ENCODE results near the gene KCNMA1. TPM values are rescaled to one million over a fixed set of nuclear protein-coding genes. Genes with fewer than 3 reads are reported as not detected.

Gene KCNMA1
- total RNA-seq, 1 donor from 2014 or later: not detected

- DNase-seq (ENCODE audit: low read depth in 2 of 2): peak in 1 of 2 donors; percentile 20
Measured at GRCh38 chr10:77029777-77030717, 607.6 kb downstream of the KCNMA1 start.

- DNase-seq (ENCODE audit: low read depth in 2 of 2): no peak
Measured at GRCh38 chr10:77028042-77028441, 609.6 kb downstream of the KCNMA1 start.

DNA sequence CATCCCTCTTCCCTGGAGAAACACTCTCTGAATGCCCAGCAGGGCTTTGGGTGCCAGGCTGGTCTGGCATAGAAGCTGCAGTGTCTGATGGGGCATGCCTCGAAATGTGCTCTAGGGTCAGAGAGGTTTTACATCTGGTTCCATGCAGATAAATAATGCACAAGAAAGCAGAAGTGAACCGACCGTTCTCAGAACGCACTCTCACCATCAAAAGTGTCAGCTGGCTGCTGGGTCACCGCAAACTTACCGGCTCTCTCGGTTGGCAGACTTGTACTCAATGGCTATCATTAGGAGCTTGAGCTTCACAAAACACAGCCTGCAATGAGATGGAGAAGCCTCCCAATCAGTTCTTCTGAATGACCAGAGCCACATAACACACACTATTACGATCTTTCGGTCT is 610.0 kb downstream of the KCNMA1 start:
- no peak for DNase-seq (ENCODE audit: low read depth in 2 of 2)

DNA sequence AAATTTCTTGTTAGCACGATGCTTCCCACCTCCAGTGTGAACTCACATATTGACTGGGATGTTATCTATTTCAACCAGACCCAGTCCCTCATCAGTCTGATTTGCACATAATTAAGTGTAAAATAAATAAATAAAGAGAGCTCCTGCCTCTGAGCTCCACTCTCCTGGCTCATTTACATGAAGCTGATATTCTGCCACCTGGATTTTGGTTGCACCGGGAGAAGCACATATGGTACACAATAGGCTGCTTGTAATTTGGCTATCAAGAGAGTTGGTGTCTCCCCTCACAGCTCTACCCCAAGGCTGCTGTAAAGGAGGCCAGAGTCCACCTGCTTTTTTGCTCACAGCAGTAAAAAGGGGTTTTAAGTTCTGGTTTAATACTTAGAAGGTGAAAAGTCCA is 610.5 kb downstream of the KCNMA1 start:
- no peak for DNase-seq (ENCODE audit: low read depth in 2 of 2)

- DNase-seq (ENCODE audit: low read depth in 2 of 2): no peak
Measured at GRCh38 chr10:77026148-77026547, 611.5 kb downstream of the KCNMA1 start.

DNA sequence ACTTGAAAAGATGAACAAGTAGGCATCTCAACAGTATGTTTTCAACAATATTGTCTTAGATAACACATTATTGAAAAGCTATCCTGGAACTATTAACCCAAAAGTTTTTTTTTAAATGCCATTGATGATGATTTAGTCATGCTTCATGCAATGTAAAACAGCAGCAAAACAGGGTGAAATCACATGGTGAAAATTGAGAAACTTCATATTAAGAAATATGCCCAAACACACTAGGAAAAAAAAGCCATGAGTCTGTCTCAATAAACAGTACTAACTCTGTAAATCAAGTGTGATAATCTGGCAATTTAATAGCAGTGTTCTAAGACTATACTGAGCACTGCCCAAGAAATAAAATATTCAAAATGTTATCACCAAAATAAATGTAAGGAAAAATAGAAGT is 613.1 kb downstream of the KCNMA1 start:
- DNase-seq (ENCODE audit: low read depth in 2 of 2): no peak

DNA sequence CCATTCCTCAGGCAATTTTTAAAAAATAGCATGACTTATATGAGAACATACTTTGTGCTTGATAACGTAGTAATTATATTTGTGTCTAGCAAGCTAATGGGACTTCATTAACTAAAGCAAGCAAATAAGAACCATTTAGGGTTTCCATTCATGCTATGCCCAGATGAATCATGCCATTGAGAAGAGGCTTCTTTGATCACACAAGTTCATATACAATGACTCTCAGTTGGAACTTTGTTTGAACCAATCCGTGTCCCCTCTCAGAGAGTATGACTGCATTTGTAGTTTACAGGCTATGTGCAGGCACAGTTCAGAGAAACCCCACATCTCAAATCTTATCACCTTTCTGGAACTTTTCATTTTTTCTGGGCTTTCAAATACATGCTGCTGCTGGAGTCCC is 614.2 kb downstream of the KCNMA1 start:
- no peak for DNase-seq (ENCODE audit: low read depth in 2 of 2)

GRCh38 chr10:77022671-77023070 is 614.9 kb downstream of the KCNMA1 start:
- no peak for DNase-seq (ENCODE audit: low read depth in 2 of 2)

GRCh38 chr10:77021966-77022490 is 615.6 kb downstream of the KCNMA1 start:
- DNase-seq (ENCODE audit: low read depth in 2 of 2): no peak

GRCh38 chr10:77020426-77021040 is 617.1 kb downstream of the KCNMA1 start:
- no peak for DNase-seq (ENCODE audit: low read depth in 2 of 2)

DNA sequence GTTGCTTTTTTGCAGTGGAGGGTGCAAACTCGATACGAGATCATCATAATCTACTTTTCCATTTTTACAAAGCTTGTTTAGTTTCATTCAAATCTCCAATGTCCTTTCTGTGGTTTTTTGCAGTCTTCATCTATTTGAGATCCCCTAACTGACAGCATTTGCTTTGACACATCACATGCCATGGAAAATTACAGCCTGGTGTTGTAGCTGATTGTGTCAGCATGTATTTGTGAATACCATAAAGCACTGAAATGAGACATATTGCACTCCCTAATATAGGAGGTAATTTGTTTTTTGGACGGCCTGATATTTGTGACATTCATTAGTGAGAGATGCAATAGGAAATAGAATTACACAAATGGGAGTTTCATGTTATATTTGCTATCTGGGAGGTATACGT is 620.8 kb downstream of the KCNMA1 start:
- no peak for DNase-seq (ENCODE audit: low read depth in 2 of 2)

GRCh38 chr10:77016278-77016815 is 621.3 kb downstream of the KCNMA1 start:
- no peak for DNase-seq (ENCODE audit: low read depth in 2 of 2)

- no peak for DNase-seq (ENCODE audit: low read depth in 2 of 2)
Measured at GRCh38 chr10:77015360-77015759, 622.2 kb downstream of the KCNMA1 start.

GRCh38 chr10:77012812-77013500 is 624.7 kb downstream of the KCNMA1 start:
- no peak for DNase-seq (ENCODE audit: low read depth in 2 of 2)

DNA sequence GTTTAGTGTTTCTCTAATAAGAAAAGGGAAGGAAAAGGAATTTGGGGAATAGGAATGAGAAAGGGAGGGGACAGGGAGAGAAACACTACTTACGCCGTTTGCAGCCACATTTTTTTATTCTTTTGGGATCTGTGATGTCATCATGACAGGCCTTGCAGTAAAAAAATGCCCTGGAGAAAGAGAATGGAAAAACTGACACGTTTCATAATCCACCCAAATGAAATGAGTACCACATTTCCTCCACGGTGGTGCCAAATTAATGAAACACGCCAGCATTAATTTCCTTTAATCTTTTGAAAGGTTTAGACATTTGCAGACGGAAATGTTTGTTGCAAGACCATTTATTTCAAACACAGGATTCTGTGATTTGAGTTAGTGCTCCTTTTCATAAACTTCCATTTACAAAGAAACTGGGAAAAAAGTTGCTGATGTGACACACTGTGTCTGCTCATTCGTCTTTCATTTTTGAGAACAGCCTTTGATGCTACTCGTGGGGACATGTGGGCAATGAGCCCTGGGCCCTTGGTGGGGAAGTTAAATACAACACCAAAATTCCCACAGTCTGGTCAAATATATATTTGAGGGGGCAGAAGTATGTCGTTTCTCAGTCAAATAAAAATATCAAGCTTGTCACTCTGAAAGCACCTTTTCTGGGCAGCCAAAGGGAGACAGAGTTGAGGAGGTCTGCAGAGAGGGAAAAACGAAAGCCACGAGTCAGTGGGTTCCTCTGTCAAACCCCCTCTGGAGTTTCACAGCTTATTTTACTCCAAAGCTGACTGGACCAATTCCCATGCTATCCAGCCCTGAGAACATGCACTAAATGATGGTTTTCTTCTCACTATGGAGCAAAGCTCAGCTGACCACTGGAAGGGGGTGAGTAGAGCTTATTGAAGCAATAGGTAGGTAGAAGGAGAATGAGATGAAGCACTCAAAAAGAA is 625.5 kb downstream of the KCNMA1 start:
- peak; percentile 23 to 30 for DNase-seq (ENCODE audit: low read depth in 2 of 2)

- DNase-seq (ENCODE audit: low read depth in 2 of 2): no peak
Measured at GRCh38 chr10:77010430-77010829, 627.2 kb downstream of the KCNMA1 start.

GRCh38 chr10:77007834-77008233 is 629.8 kb downstream of the KCNMA1 start:
- no peak for DNase-seq (ENCODE audit: low read depth in 2 of 2)

DNA sequence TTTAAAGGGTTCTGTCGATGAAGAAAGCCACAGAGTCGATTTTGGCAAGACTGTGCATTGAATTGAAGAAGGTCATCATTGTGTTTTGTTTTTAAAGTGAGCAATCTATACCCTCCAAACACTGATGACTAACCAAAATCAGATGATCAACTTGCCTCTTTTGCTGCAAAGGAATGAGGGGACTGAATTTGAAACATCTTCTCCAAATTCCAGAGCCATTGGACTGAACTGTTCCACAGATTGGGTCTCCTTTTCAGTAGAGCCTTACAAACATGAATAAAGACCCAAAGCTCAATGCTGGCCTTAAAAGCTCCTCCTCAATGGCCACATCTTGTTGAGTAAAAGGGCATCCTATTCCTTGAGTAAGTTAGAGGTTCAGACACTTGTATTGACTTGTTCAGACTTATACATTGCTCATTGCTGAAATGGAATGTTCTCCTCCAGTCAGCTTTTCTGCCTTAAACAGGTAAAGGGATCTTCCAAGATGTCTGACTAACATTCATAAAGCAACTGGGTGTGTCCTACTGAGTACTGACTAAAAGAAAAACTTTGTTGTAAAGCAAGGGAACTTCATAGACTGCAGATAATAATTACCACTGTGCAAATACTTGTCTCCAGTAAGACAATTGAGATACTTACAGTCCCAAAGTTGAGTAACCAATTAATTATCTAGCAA is 630.6 kb downstream of the KCNMA1 start:
- no peak for DNase-seq (ENCODE audit: low read depth in 2 of 2)

DNA sequence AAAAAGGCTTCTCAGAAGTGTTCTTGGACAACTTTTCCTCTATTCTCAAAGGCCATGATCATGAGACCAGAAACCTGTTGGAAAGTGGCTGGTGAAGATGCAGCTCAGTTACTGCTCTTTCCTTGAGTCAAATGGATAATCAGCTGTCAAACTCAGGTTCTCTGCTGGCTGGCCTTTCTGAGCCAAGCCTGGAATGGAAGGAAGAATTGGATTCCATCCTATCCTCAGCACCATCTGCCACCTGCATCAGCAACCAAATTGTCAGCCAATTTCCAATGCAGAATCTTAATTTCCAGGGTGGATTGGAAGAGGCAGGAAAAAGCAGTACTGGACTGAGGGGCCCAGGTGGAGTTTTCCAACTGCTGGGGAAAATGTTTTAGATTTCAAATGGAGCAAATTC is 631.7 kb downstream of the KCNMA1 start:
- DNase-seq (ENCODE audit: low read depth in 2 of 2): no peak

DNA sequence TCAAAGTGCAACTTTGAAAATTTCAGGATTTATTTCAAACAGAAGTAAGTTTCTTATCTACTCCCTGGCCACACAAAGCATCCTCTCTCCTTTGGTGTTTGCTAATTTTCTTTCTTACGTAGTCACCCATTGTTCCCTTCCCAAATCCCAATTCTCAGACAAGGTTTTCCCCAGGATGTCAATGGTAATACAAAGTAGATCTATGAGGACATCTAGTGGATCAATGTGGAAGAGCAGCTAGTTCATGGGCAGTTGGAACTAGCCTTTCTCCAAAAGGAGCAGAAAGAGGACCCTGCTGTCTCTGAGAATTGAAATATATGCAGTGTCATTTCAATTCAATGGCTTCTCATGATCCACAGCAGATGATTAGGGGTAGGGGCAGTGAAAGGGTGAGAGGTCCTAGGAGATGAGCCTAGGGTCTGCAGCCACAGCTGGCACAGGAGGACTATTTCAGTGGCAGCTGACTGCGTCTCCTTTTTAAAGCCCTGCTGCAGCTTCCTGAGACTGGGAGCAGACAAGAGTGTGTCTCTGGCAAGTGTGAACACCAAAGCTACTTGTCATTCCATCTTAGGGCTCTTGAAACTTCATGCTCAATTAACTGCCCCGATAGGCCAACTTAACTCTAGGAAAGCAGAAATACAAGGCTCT is 632.6 kb downstream of the KCNMA1 start:
- peak; percentile 45 to 57 for DNase-seq (ENCODE audit: low read depth in 2 of 2)

Data from lung microvascular endothelial cell (primary cell).